MV-4-11 (cell line): ENCODE data around the gene CHCHD6.

Experiments
- DNase-seq: peaks from one replicate; lab custom pipeline; 2025; lab: John Stamatoyannopoulos, UW

CHCHD6 gene

GRCh38 chr3:126704494-126705214 lies 614 bp downstream of the CHCHD6 start:
- no peak for DNase-seq

GRCh38 chr3:126706631-126707030 lies 2.6 kb downstream of the CHCHD6 start:
- no peak for DNase-seq

GRCh38 chr3:126711121-126711760 lies 7.2 kb downstream of the CHCHD6 start:
- no peak for DNase-seq

- DNase-seq: no peak
These were observed 9.2 kb downstream of the CHCHD6 start for GRCh38 chr3:126713199-126713598.

GRCh38 chr3:126714276-126714900 lies 10.3 kb downstream of the CHCHD6 start:
- DNase-seq: no peak

GRCh38 chr3:126714921-126715320 lies 10.9 kb downstream of the CHCHD6 start:
- no peak for DNase-seq

GRCh38 chr3:126715432-126715831 lies 11.4 kb downstream of the CHCHD6 start:
- DNase-seq: no peak

GRCh38 chr3:126716057-126716456 lies 12.0 kb downstream of the CHCHD6 start:
- no peak for DNase-seq

GRCh38 chr3:126718561-126719445 lies 14.8 kb downstream of the CHCHD6 start:
- no peak for DNase-seq

- no peak for DNase-seq
These were observed 16.6 kb downstream of the CHCHD6 start for GRCh38 chr3:126720596-126720995.

- no peak for DNase-seq
These were observed 17.2 kb downstream of the CHCHD6 start for GRCh38 chr3:126721246-126721645.

- DNase-seq: no peak
These were observed 19.2 kb downstream of the CHCHD6 start for GRCh38 chr3:126723237-126723636.

GRCh38 chr3:126723801-126724200 lies 19.8 kb downstream of the CHCHD6 start:
- no peak for DNase-seq

- no peak for DNase-seq
These were observed 24.6 kb downstream of the CHCHD6 start for GRCh38 chr3:126728680-126729079.

- no peak for DNase-seq
These were observed 26.3 kb downstream of the CHCHD6 start for GRCh38 chr3:126730376-126730775.

- peak; percentile 99 for DNase-seq
These were observed 27.0 kb downstream of the CHCHD6 start for GRCh38 chr3:126731044-126731443.

- no peak for DNase-seq
These were observed 28.4 kb downstream of the CHCHD6 start for GRCh38 chr3:126732281-126733060.

GRCh38 chr3:126733061-126733430 lies 29.0 kb downstream of the CHCHD6 start:
- DNase-seq: no peak

- peak; percentile 8 for DNase-seq
These were observed 30.2 kb downstream of the CHCHD6 start for GRCh38 chr3:126734106-126734723.

GRCh38 chr3:126737527-126737926 lies 33.5 kb downstream of the CHCHD6 start:
- no peak for DNase-seq

GRCh38 chr3:126742057-126742456 lies 38.0 kb downstream of the CHCHD6 start:
- DNase-seq: no peak
